Measurements from ENCODE around the gene VPS13D.

DNA sequence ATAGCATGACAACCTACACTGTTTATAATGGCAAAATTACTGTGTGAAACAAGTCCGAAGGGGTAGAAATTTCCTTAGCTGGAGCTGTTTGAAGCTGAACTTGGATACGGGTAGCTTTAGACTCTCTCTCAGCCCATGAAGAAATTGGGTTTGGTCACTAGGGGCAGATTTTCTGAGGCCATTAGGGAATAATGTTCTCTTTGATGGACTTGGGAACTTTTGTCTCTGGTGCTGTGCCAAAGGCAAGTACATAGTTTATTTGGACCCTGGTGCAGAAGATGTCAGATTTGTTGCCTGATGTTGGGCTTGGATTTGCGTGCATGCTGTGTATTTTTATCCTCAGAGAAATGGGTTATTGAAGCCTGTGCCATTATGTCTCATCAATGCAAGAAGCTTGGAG is 109.6 kb downstream of the VPS13D start:
- TF ChIP-seq, protein P1, sequence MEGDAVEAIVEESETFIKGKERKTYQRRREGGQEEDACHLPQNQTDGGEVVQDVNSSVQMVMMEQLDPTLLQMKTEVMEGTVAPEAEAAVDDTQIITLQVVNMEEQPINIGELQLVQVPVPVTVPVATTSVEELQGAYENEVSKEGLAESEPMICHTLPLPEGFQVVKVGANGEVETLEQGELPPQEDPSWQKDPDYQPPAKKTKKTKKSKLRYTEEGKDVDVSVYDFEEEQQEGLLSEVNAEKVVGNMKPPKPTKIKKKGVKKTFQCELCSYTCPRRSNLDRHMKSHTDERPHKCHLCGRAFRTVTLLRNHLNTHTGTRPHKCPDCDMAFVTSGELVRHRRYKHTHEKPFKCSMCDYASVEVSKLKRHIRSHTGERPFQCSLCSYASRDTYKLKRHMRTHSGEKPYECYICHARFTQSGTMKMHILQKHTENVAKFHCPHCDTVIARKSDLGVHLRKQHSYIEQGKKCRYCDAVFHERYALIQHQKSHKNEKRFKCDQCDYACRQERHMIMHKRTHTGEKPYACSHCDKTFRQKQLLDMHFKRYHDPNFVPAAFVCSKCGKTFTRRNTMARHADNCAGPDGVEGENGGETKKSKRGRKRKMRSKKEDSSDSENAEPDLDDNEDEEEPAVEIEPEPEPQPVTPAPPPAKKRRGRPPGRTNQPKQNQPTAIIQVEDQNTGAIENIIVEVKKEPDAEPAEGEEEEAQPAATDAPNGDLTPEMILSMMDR (IDR thresholded peaks at IDR 0.05): peak in 1 of 3 experiments; percentile 22
- TF ChIP-seq POLR2A (IDR thresholded peaks at IDR 0.05): no peak

All from testis (tissue), 2 donors.